PC-9 (cell line): Measurements from ENCODE around the gene GLIPR1L2. TPM values are rescaled to one million over a fixed set of nuclear protein-coding genes. Genes with fewer than 3 reads are reported as not detected.

Experiments
- BruUV-seq: library from RNA; stranded (reverse); fragments of 400-500 nt; replicated peaks from 2 replicates; lab custom pipeline; 2021; lab: Mats Ljungman, UMichigan
- CTCF ChIA-PET: fragments of 300-600 bp; sonication (Branson Sonifier 250); formaldehyde crosslinking; loops from one replicate; lab custom pipeline; 2022; ENCODE audit warnings: antibody characterized with exemption; lab: Charles Lee
- POLR2A ChIA-PET: fragments of 300-600 bp; sonication (Branson Sonifier 250); formaldehyde crosslinking; loops from one replicate; lab custom pipeline; 2022; ENCODE audit warnings: antibody characterized with exemption; ENCODE audit not compliant: unreplicated experiment; lab: Charles Lee
- DNase-seq, 2 experiments: peaks; one replicate each; pipeline versions ENCODE4 v3.0.0 to v3.0.0-alpha.2; 2015 to 2022; ENCODE audit warnings: mixed read lengths in 1 of 2
- H2AFZ ChIP-seq: fragments of 200-600 bp; sonication (generic); 2 replicates; pipeline ENCODE4 v1.8.1; 2017; ENCODE audit warnings: antibody characterized with exemption
- H3F3A ChIP-seq: fragments of 200-600 bp; sonication (generic); 2 replicates; pipeline ENCODE4 v1.8.1; 2017; ENCODE audit warnings: antibody characterized with exemption, mild to moderate bottlenecking, low read depth; ENCODE audit not compliant: insufficient read depth
- H3K27ac ChIP-seq: fragments of 200-600 bp; sonication (generic); 2 replicates; pipeline ENCODE4 v1.6.1; 2016; ENCODE audit warnings: mixed run types
- H3K27me3 ChIP-seq: fragments of 200-600 bp; sonication (generic); 2 replicates; pipeline ENCODE4 v1.6.1; 2016; ENCODE audit warnings: low read depth, mixed run types; ENCODE audit not compliant: insufficient read depth
- H3K36me3 ChIP-seq: fragments of 200-600 bp; sonication (generic); 2 replicates; pipeline ENCODE4 v1.6.1; 2016; ENCODE audit warnings: low read depth, mixed run types
- H3K4me1 ChIP-seq: fragments of 200-600 bp; sonication (generic); replicated peaks from 2 replicates; pipeline ENCODE4 v1.6.1; 2016; ENCODE audit warnings: mixed run types; ENCODE audit not compliant: insufficient read depth
- H3K4me2 ChIP-seq: fragments of 200-600 bp; sonication (generic); 2 replicates; pipeline ENCODE4 v1.6.1; 2017; ENCODE audit warnings: mixed run types
- H3K4me3 ChIP-seq: fragments of 200-600 bp; sonication (generic); 2 replicates; pipeline ENCODE4 v1.6.1; 2016; ENCODE audit warnings: mixed run types
- H3K79me2 ChIP-seq: fragments of 200-600 bp; sonication (generic); 2 replicates; pipeline ENCODE4 v1.6.1; 2017; ENCODE audit warnings: low read depth, mixed run types
- H3K9me2 ChIP-seq: fragments of 200-600 bp; sonication (generic); 2 replicates; pipeline ENCODE4 v1.8.1; 2017; ENCODE audit warnings: mild to moderate bottlenecking; ENCODE audit not compliant: insufficient read depth
- H3K9me3 ChIP-seq: fragments of 200-600 bp; sonication (generic); 2 replicates; pipeline ENCODE4 v1.8.1; 2016; ENCODE audit warnings: low read depth; ENCODE audit not compliant: insufficient read depth
- H4K20me1 ChIP-seq: fragments of 200-600 bp; sonication (generic); 2 replicates; pipeline ENCODE4 v1.8.1; 2017; ENCODE audit not compliant: insufficient read depth
- CTCF ChIP-seq: fragments of 200-600 bp; sonication (generic); conservative IDR thresholded peaks from 2 replicates; pipeline ENCODE4 v1.6.1; 2017; ENCODE audit warnings: mixed run types, antibody characterized with exemption, mild to moderate bottlenecking, moderate library complexity
- EZH2 ChIP-seq: fragments of 200-600 bp; sonication (generic); IDR thresholded peaks from 2 replicates; pipeline ENCODE4 v1.8.0; 2017; ENCODE audit warnings: antibody characterized with exemption, low read depth
- intact Hi-C: fragments of 100-400 bp; cut with micrococcal nuclease; formaldehyde crosslinking; loops from one replicate; pipeline ENCODE4 v1.10.0; 2022; ENCODE audit not compliant: unreplicated experiment
- total RNA-seq: library from RNA; stranded (reverse); gene quantifications from 2 replicates; pipeline ENCODE4 v1.2.3, GENCODE V29; 2021

Gene GLIPR1L2
- total RNA-seq, 1 experiment from 2014 or later = not detected

- Histone ChIP-seq H3K9me3 (peaks cover 2% of the 10 kb centered on the region), H3K9me2 (no peaks in the 10 kb centered on the region), H4K20me1 (no peaks in the 10 kb centered on the region), H2AFZ (no peak overlapping the region), H3F3A (no peaks in the 10 kb centered on the region), H3K4me3 (no peak overlapping the region), H3K79me2 (no peaks in the 10 kb centered on the region), H3K36me3 (no peaks in the 10 kb centered on the region), H3K4me1 (no peaks in the 10 kb centered on the region), H3K27ac (no peak overlapping the region), H3K4me2 (no peak overlapping the region), H3K27me3 (no peaks in the 10 kb centered on the region)
- ChIA-PET CTCF (no interaction called here), POLR2A (no interaction called here)
- BruUV-seq = no TSS peak
- no peak for TF ChIP-seq CTCF
- TF ChIP-seq EZH2 = no peak
- intact Hi-C loops = no loop called here
- DNase-seq = no peak
These were observed 42.0 kb downstream of the GLIPR1L2 start for GRCh38 chr12:75432924-75433323.

GRCh38 chr12:75437564-75437963 lies 46.7 kb downstream of the GLIPR1L2 start:
- no peaks in the 10 kb centered on the region for H3K9me2 ChIP-seq
- intact Hi-C loops = no loop called here
- ChIA-PET CTCF (no interaction called here), POLR2A (no interaction called here)
- H3F3A ChIP-seq = no peaks in the 10 kb centered on the region
- no peak overlapping the region for H3K27ac ChIP-seq
- H3K36me3 ChIP-seq = no peaks in the 10 kb centered on the region
- H3K4me2 ChIP-seq = no peak overlapping the region
- no peak overlapping the region for H3K4me3 ChIP-seq
- H3K79me2 ChIP-seq = no peaks in the 10 kb centered on the region
- no peaks in the 10 kb centered on the region for H3K4me1 ChIP-seq
- H2AFZ ChIP-seq = no peak overlapping the region
- no peak for TF ChIP-seq EZH2
- no peak for TF ChIP-seq CTCF
- no peaks in the 10 kb centered on the region for H3K27me3 ChIP-seq
- BruUV-seq = no TSS peak
- no peak for DNase-seq
- no peaks in the 10 kb centered on the region for H4K20me1 ChIP-seq
- H3K9me3 ChIP-seq = no peaks in the 10 kb centered on the region

- intact Hi-C loops = no loop called here
These were observed 47.3 kb downstream of the GLIPR1L2 start for GRCh38 chr12:75438059-75438754.

More at GRCh38 chr12:75438059-75438754, 47.3 kb downstream of the GLIPR1L2 start:
- H3K36me3 ChIP-seq = no peaks in the 10 kb centered on the region
- H3K4me1 ChIP-seq = no peaks in the 10 kb centered on the region
- H3K4me3 ChIP-seq = no peak overlapping the region
- no peak for TF ChIP-seq CTCF
- no peak for TF ChIP-seq EZH2
- H3K27ac ChIP-seq = no peak overlapping the region
- H3F3A ChIP-seq = no peaks in the 10 kb centered on the region
- no peak for DNase-seq
- H3K79me2 ChIP-seq = no peaks in the 10 kb centered on the region
- no peaks in the 10 kb centered on the region for H3K27me3 ChIP-seq
- no peaks in the 10 kb centered on the region for H3K9me2 ChIP-seq
- no peaks in the 10 kb centered on the region for H3K9me3 ChIP-seq
- CTCF ChIA-PET = interaction anchor here (0.6 kb wide), 1 partner anchor 70 kb away, joined by 3 read pairs; no protein-coding TSS in a partner anchor
- no peak overlapping the region for H2AFZ ChIP-seq
- POLR2A ChIA-PET = no interaction called here
- no peaks in the 10 kb centered on the region for H4K20me1 ChIP-seq
- H3K4me2 ChIP-seq = no peak overlapping the region
- no TSS peak for BruUV-seq
